Activated CD4-positive, alpha-beta T cell treated with anti-CD3 and anti-CD28 coated beads for 1 hour (primary cell): ENCODE data around the gene BEST1.
"Not testable (repeated sequence)": the region's sequence is repeated elsewhere in the genome, so short reads cannot be mapped to it uniquely, and the experiment has no call there.

Experiments used
- DNase-seq: peaks from one replicate; pipeline ENCODE4 v3.0.0-alpha.2; 2020

The BEST1 gene

GRCh38 chr11:61949169-61950034, 749 bp upstream of the BEST1 start:
- no peak for DNase-seq

GRCh38 chr11:61951484-61952135, 1.5 kb downstream of the BEST1 start:
- no peak for DNase-seq

DNA sequence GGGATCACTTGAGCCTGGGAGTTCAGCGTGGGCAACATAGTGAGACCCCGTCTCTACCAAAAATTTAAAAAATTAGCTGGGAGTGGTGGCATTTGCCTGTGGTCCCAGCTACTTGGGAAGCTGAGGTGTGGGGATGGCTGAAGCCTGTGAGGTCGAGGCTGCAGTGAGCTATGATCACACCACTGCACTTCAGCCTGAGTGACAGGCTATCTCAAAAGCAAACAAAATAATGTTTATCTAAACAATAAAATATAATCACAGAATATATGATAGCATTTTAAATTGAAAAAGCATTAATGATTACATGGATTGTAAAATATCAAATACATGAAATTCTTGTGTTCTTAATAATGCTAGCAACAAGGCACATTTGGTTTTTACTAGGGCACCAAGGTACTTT, 2.7 kb downstream of the BEST1 start:
- no peak for DNase-seq

GRCh38 chr11:61953632-61954031, 3.5 kb downstream of the BEST1 start:
- not testable (repeated sequence) for DNase-seq

DNA sequence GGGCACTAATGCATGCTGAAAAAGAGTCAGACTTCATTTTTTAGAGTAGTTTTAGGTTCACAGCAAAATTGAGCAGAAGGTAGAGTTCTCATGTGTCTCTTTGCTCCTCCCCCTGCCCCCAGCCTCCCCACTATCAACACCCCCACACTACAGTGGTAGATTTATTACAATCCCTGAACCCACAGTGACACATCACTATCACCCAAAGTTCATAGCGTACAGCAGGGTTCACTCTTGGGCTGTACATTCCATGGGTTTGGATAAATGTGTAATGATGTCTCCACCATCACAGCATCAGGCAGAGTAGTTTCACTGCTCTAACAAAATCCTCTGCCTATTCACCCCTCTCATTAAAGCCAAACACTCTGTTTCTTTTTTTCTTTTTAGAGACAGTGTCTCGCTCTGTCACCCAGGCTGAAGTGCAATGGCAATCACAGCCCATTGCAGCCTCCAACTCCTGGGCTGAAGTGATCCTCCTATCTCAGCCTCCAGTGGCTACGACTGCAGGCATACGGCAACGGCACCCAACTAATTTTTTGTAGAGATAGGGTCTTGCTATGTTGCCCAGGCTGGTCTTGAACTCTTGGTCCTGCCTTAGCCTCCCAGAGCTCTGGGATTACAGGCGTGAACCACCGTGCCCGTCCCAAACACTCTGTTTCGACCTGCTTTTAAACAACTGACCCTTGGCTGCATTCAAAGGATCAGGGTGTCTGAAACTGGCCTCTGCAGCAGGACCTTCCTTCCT, 4.1 kb downstream of the BEST1 start:
- no peak for DNase-seq

DNA sequence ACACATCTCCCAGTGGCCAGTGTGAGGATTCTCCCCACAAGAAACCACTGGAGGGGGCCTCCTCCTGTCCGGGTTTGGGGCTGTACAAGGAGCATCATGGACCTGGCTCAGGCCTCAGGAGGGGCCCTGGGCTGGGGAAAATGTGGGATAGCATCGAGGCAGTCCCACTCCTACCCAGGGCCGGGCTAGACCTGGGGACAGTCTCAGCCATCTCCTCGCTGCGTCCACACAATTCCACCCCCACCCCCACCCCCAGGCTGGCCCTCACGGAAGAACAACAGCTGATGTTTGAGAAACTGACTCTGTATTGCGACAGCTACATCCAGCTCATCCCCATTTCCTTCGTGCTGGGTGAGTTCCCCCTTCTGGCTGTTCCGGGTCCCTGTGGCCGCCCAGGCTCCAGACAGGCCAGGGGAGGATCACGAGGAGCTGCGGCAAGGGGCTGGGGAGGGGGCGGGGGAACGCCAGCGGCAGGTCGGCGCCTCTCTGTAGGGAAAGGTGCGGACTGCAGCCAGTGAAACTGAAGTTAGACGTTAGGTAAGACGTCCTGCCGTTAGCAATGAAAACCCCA, 4.8 kb downstream of the BEST1 start:
- no peak for DNase-seq

GRCh38 chr11:61955422-61956135, 5.4 kb downstream of the BEST1 start:
- no peak for DNase-seq

DNA sequence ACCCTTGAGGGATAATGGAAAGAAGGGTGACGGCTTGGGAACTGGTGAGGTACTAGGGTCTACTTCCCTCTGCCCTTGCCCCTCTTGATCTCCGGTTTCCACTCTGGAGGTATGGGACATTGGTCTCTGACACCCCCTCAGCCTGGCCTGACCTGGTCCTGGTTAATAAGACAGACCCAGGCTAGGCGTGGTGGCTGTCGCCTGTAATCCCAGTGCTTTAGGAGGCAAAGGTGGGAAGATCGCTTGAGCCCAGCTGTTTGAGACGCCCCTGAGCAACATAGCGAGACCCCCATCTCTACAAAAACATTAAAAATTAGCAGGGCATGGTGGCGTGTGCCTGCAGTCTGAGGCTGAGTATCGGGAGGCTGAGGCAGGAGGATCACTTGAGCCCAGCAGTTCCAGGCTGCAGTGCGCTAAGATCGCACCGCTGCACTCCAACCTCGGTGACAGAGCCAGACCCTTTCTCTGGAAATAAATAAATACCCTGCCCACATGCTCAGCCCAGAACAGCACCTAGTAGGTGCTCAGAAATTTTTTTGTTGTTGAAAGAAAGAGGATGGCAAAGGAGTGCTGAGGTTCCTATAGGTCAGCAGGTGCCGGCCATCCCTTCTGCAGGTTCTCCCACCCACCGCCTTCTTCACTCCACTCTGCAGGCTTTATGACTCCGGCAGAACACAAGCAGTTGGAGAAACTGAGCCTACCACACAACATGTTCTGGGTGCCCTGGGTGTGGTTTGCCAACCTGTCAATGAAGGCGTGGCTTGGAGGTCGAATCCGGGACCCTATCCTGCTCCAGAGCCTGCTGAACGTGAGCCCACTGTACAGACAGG, 6.3 kb downstream of the BEST1 start:
- no peak for DNase-seq

GRCh38 chr11:61957021-61957770, 7.0 kb downstream of the BEST1 start:
- no peak for DNase-seq

GRCh38 chr11:61958590-61958989, 8.4 kb downstream of the BEST1 start:
- DNase-seq: no peak

DNA sequence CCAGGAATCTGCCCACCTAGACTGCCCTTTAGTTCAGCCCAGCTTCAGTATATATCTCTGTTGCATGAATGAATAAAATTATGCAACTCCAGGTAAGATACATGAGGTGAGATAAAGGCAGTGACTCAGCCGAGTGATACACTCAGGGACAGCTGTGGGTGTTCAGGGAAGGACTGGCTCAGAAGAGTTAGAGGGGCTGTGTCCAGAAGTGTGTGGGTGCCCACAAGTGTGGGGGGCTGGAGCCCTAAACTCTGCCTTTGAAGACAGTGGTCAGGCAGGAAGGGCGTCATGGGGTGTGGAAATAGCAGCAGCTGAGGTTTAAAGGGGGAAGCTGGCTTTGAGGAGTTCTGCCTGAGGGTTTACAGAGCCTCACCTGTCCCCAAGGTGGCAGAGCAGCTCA, 9.0 kb downstream of the BEST1 start:
- DNase-seq: no peak

DNA sequence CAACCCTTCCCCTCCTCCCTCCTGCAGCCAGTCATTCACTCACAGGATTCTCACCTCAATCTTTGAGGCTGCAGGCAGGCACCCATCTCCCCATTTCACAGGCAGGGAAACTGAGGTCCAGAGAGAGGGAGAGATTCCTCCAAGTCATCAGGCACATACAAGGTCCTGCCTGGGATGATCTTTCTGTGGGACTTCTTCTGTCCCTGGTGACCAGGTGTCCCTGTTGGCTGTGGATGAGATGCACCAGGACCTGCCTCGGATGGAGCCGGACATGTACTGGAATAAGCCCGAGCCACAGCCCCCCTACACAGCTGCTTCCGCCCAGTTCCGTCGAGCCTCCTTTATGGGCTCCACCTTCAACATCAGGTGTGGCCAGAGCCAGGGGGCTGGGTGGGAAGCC, 9.5 kb downstream of the BEST1 start:
- no peak for DNase-seq

- no peak for DNase-seq
These were observed 10.4 kb downstream of the BEST1 start for GRCh38 chr11:61960532-61960931.

GRCh38 chr11:61961570-61962212, 11.5 kb downstream of the BEST1 start:
- no peak for DNase-seq

DNA sequence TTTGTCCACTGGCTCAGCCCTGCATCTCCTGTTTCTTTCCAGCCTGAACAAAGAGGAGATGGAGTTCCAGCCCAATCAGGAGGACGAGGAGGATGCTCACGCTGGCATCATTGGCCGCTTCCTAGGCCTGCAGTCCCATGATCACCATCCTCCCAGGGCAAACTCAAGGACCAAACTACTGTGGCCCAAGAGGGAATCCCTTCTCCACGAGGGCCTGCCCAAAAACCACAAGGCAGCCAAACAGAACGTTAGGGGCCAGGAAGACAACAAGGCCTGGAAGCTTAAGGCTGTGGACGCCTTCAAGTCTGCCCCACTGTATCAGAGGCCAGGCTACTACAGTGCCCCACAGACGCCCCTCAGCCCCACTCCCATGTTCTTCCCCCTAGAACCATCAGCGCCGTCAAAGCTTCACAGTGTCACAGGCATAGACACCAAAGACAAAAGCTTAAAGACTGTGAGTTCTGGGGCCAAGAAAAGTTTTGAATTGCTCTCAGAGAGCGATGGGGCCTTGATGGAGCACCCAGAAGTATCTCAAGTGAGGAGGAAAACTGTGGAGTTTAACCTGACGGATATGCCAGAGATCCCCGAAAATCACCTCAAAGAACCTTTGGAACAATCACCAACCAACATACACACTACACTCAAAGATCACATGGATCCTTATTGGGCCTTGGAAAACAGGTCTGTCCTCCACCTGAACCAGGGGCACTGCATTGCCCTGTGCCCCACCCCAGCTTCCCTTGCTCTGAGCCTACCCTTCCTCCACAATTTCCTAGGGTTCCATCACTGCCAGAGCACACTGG, 12.3 kb downstream of the BEST1 start:
- DNase-seq: no peak

DNA sequence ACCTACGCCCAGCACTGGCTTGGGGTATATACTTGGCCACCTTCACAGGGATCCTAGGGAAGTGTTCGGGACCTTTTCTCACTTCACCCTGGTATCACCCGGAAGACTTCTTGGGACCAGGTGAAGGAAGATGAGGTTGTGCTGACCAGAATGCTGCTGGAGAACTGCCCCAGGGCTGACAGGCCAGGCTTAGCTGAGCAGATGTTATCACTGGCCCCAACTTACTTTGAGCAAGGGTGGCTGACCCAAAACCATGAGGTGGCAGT, 12.8 kb downstream of the BEST1 start:
- DNase-seq: no peak

DNA sequence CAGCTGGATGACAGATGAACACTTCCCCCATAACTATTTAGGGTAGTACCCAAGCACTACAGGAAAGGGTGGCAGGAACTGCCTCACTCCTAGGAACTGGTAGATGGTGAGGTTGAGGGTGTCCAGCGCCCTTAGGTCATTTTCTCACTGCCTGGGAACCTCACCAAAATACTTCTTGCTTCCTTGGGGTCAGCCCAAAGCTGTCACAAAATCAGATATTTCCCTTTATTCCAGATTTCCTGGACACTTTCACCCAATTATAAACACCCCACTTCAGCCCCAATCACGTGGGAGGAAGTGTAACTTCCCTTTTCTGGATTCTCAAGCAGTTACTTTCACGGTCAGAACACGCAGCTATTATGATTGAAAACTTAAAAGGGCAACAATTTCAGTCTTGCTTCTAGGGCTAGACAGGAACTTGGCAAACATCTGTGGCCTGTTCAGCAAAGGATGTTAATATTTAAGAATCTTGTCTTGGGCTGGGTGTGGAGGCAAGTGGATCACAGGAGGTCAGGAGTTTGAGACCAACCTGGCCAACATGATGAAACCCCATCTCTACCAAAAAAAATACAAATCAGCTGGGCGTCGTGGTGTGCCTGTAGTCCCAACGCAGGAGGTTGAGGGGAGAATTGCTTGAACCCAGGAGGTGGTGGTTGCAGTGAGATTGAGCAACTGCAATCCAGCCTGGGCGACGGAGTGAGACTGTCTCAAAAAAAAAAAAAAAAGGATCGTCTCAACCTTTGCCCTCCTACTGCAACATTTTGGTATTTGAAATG, 13.3 kb downstream of the BEST1 start:
- no peak for DNase-seq

GRCh38 chr11:61964058-61964665, 14.0 kb downstream of the BEST1 start:
- DNase-seq: no peak
